Hepatic stellate cell (primary cell): ENCODE data around the gene PDGFD.

Source experiments
- DNase-seq: peaks from one replicate; pipeline ENCODE4 v3.0.0; 2011; ENCODE audit warnings: low spot score

The PDGFD gene

GRCh38 chr11:104145062-104145461 is 18.9 kb downstream of the PDGFD start:
- no peak for DNase-seq

DNA sequence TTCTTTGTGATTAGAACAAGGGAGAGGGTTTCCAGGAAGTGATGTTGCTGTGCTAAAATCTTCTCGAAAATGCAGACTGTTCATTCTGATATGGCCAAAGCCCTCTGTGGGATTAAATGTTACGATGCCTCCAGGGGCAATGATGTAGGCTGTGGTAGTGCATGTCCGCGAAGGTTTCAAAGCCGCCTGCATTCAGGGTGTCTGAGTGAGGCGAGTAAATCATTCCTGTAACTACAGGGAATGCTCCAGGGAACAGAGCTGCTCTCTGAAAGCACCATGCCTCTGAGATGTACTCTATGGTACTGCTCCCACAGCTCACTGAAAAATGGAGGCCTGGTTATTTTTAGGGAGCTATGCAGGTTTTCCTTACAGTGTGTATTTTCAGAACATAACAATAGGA is 21.2 kb downstream of the PDGFD start:
- no peak for DNase-seq

DNA sequence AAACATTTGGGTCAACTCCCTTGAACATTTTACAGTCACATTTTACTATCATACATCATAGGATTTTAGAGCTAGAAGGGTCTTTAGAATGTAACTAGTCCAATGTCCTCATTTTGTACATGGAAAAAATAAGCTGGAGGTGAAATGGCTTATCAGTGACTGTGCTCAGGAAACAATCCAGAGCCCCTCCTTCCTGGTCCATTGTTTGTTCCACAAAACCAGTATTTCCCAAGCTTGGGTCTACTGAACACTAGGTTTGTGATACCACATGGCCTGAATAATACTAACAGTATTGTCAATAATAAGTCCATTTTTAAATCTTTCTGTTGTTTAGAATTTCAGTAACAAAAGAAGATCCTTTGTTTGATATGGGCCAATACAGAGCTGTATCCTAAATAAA is 27.1 kb downstream of the PDGFD start:
- DNase-seq: no peak

- DNase-seq: no peak
These were observed 29.2 kb downstream of the PDGFD start for GRCh38 chr11:104134745-104135144.

DNA sequence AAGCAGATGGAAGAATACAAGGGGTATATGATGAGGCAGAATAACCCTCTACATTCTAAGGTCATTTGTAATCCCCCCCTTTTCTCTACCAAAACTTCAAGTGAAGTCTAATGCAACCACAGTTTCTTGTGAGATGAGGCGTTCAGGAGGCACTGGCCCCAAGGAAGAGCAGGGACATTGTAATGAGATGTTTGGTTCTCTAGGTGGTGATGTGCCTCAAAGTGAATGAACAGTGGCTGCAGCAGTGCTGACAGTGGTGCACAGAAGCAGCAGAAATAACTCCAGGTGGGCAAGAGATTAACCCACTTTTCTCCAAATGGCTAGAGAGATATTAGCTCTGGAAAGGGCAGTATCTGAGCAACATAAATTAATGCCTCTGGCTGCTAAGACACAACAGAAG is 33.8 kb downstream of the PDGFD start:
- DNase-seq: no peak

DNA sequence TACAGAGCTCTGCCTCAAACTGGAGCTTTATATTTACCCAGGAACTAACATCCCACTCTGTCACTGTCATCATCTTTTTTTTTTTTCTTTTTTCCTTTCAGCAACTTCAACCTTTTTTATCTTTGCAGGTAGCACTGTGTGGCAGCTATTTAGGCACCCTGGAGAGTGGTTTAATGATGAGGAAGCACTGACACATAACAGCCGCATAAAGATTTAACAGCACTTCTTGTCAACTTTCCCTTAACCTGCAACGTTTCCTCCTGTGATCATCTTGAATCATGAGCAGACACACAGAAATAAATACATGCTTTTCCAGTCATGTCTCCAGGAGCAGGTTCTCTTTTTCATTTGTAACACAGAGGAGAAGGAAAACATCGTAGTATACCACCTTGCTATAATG is 34.8 kb downstream of the PDGFD start:
- no peak for DNase-seq

DNA sequence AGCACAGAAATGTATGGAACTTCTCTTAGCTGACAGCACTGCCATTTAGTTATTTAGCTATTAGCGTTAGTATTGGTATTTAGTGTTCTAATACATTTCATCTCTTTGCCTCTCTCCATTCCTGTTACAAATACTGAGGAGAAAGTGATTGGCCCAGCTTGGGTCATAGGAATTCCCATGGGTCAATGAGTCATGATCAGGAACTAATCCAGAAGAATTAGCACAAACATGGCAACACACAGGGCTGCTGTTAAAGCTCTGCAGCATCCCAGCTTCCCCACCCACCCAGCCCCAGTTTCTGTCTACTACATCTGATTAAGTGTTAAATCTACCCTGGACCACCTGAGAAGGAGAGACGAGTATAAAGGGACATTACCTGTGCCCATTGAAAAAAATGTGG is 36.1 kb downstream of the PDGFD start:
- DNase-seq: no peak

DNA sequence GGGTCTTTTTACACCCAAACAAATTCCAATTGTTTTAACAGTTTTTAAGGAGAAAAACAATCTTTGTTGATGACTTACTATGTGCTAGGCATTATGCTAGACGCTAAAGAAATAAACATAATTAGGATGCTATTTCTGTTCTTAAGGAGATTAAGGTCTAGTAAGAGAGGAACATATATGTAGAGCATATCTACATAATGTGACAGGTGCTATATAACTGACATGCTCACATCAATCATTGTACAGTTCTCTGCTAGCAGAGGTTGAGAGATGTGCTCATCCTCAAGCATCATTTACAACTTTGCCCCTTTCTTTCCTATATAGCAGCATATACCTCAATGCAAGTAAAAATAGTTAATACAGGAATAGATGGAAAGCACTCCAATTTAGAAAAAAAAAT is 37.5 kb downstream of the PDGFD start:
- DNase-seq: no peak

DNA sequence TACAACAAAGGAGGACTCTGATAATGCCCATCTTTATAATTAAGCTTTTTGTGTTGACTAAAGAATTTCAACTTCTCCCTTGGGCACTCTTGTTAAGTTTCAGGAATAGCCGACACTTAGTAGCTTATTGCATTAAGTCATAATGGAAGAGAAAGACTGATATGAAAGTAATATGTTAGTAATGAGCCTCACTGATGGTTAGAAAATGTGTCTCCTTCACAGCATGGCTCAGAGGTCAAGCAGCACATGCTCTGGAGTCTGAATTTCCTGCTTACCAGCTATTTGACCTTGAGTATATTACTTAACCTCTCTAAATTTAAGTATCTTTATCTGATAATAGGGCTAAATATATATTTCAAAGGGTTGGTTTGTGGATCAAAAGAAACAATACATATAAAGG is 39.0 kb downstream of the PDGFD start:
- no peak for DNase-seq

DNA sequence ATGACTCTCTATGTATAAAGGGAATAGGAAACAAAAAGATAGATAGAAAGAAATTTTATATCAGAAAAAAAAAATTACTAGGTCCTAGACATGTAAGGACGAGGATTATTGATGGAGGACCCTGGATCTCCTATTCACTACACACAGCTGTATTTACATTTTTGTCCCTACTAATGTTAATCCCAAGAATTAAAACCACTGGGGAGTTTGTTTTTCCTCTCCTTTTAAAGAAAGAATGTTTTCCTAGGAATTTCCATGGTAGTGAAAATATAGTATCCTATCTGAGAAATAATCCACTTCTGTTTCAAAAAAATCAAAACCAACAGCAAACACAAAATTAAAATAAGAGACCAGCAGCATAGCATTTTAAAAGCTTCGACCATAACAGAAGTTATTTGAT is 41.1 kb downstream of the PDGFD start:
- DNase-seq: no peak

GRCh38 chr11:104122011-104122635 is 41.8 kb downstream of the PDGFD start:
- DNase-seq: no peak

GRCh38 chr11:104120493-104121137 is 43.3 kb downstream of the PDGFD start:
- DNase-seq: no peak

- no peak for DNase-seq
These were observed 45.7 kb downstream of the PDGFD start for GRCh38 chr11:104118105-104118744.

DNA sequence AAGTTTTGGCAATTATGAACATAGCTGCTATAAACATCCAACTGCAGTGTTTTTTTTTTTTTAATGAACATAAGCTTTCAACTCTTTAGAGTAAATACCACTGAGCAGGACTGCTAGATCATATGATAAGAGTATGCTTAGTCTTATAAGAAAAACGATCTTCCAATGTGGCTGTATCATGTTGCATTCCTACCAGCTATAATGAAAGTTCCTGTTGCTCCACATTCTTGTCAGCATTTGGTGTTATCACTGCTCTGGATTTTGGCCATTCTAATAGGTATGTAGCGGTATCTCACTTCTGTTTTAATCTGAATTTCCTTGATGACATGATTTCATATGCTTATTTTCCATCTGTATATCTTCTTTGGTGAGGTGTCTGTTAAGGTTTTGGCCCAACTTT is 50.4 kb downstream of the PDGFD start:
- DNase-seq: no peak

- DNase-seq: no peak
These were observed 57.7 kb downstream of the PDGFD start for GRCh38 chr11:104106136-104106754.

DNA sequence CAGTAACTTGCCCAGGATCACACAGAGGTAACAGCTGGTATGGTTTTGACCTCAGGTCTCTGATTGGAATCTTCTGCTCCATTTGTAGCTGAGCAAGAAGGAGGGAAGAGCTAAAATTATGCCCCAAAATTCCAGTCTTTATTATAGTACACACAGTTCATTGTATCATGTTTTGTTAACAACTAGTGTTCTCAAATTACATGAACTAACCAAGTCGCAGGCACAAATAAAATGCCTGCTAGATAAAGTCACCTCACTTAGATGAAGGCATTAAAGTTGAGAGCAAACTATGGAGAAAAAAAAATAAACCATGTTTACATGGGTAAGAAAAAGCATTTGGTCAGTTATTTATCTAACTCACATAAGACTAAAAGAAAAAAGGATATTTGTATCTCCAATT is 58.8 kb downstream of the PDGFD start:
- DNase-seq: no peak

DNA sequence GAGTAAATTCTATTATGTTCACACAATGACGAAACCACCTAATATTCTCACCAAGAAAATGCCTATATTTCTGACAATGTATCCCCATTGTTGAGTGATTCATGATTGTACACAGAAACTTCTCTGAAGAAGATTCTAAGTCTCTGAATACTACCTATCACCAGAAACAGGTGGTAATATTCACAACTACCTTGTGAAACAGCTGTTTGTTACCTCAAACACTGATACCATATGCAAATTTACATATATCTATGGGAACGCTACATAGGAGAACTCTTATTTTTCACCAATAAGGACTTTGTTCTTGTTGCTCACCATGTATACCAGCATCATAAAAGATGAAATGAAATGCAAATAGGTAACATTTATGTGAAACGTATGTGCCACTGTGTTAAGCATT is 59.3 kb downstream of the PDGFD start:
- no peak for DNase-seq

- DNase-seq: no peak
These were observed 59.7 kb downstream of the PDGFD start for GRCh38 chr11:104104201-104104600.

DNA sequence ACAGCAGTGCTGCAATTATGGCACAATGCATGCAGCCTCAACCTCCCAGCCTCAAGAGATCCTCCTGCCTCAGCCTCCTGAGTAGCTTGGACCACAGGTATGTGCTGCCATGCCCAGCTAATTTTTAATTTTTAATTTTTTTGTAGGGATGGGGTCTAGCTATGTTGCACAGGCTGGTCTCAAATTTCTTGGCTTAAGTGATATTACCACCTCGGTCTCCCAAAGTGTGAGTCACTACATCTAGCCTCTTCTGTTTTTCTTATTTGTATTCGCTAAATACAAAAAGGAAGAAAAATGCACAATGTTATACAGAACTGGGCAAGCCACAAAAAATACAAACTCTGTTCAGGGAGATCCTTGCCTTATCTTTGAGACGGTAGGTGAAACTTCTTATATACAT is 65.4 kb downstream of the PDGFD start:
- DNase-seq: no peak

DNA sequence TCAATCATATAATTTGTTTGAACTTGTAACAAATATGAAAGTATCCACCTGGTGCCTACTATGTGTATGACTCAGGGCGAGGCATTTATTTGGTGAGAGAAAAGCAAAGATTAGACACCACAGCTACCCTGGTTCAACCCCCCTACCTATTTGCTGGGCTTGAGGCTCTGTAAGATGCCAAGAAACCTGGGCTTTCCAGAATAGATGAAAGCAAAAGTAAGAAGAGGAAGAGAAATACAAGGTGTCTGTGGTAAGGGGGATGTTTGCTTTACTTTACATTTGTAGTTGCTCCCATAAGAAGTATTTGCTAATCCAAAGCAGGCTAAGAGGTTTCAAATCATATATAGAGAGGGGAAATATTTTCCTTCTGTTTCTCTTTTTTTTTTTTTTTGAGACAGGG is 65.8 kb downstream of the PDGFD start:
- no peak for DNase-seq

GRCh38 chr11:104096900-104097299 is 67.0 kb downstream of the PDGFD start:
- DNase-seq: no peak

DNA sequence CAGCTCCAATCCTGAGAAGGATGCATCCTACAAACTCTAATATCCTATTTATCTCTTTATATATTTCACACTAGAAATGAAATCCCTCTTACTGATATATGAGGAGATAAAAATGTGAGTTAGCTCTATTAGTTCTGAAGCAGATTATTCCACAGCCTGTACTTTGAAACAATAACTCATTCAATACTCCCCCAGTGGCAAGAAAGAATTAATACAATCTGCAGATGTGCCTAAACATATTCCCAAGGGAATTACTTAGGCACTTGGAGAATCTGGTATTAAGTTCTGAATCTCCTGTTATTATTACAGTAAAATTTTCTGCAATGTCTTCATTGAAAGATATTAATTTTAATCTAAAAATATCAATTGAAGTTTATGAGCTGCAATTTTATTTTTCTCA is 68.2 kb downstream of the PDGFD start:
- no peak for DNase-seq

DNA sequence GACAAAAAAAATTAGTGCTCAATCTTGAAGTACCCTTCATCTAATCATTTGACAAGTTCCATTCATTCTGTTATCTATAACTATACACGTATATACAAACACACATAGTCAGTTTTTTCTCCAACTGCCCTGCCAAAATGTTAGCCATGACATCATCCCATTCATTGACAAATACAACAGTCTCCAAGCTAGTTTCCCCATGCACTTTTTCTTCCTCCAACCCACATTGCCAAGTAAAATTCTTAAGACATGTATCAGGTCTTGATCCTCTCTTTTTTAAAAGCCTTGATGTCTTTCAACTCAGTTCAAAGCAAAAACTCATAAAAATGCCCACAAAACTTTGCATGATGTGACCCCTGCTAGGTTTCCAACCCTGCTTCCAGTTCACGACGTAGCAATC is 69.4 kb downstream of the PDGFD start:
- no peak for DNase-seq
